T-helper 17 cell (primary cell): ENCODE data around the gene HSP90B1. TPM values are rescaled to one million over a fixed set of nuclear protein-coding genes. Genes with fewer than 3 reads are reported as not detected.

Experiments used
- ATAC-seq: fragments of 150-1000 bp; cut with Tn5 transposase; 2 replicates; pipeline ENCODE4 v1.10.0; 2021; ENCODE audit warnings: mild to moderate bottlenecking, moderate library complexity
- DNase-seq, 3 donors: peaks; one replicate each; pipeline versions ENCODE4 v3.0.0 to v3.0.0-alpha.2; 2020 to 2021
- H3K9me3 ChIP-seq: one replicate; pipeline ENCODE4 v1.7.0; 2013; ENCODE audit warnings: low read length, mild to moderate bottlenecking; ENCODE audit not compliant: control insufficient read depth, poor library complexity, severe bottlenecking
- H3K27ac Mint-ChIP-seq: one replicate; pipeline ENCODE4 v1.8.0; 2022; ENCODE audit warnings: mild to moderate bottlenecking, moderate library complexity, mixed read lengths
- H3K27me3 Mint-ChIP-seq: one replicate; pipeline ENCODE4 v1.8.0; 2022; ENCODE audit warnings: mixed read lengths
- H3K36me3 Mint-ChIP-seq: one replicate; pipeline ENCODE4 v1.8.0; 2022; ENCODE audit warnings: low read depth, mixed read lengths
- H3K4me1 Mint-ChIP-seq: one replicate; pipeline ENCODE4 v1.8.0; 2022; ENCODE audit warnings: mild to moderate bottlenecking, mixed read lengths
- H3K4me3 Mint-ChIP-seq: one replicate; pipeline ENCODE4 v1.8.0; 2022; ENCODE audit warnings: mild to moderate bottlenecking, moderate library complexity, mixed read lengths
- total RNA-seq, 4 donors: library from RNA in 2 of 4; stranded (reverse) in 2 of 4; gene quantifications; one replicate each; pipeline ENCODE4 v1.2.3 and lab custom pipeline; 2022 to 2026

The HSP90B1 gene
- total RNA-seq, 2 donors from 2014 or later: 339 to 429 TPM

DNA sequence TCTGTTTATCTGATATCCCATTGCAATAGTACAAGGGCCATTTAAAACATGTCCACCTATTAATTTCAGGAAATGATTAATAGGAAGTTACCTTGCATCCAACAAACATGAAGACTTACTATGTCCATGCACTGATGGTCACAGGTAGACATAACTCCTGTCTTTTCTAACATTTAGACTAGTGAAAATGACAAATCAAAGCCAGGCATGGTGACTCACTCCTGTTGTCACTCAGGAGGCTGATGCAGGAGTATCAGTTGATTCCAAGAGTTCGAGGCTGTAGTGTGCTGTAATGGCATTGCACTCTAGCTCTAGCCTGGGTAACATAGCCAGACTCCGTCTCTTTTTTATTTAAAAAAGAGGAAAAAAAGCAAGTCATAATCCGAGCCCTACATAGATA lies 14.8 kb downstream of the HSP90B1 start:
- peak overlapping the region; percentile 79 for H3K27ac Mint-ChIP-seq
- no peak overlapping the region for H3K4me3 Mint-ChIP-seq
- peaks cover 20% of the 10 kb centered on the region for H3K36me3 Mint-ChIP-seq
- ATAC-seq (no peak), DNase-seq (no peak)
- H3K9me3 ChIP-seq: no peaks in the 10 kb centered on the region
- H3K4me1 Mint-ChIP-seq: peaks cover 28% of the 10 kb centered on the region
- H3K27me3 Mint-ChIP-seq: no peaks in the 10 kb centered on the region

DNA sequence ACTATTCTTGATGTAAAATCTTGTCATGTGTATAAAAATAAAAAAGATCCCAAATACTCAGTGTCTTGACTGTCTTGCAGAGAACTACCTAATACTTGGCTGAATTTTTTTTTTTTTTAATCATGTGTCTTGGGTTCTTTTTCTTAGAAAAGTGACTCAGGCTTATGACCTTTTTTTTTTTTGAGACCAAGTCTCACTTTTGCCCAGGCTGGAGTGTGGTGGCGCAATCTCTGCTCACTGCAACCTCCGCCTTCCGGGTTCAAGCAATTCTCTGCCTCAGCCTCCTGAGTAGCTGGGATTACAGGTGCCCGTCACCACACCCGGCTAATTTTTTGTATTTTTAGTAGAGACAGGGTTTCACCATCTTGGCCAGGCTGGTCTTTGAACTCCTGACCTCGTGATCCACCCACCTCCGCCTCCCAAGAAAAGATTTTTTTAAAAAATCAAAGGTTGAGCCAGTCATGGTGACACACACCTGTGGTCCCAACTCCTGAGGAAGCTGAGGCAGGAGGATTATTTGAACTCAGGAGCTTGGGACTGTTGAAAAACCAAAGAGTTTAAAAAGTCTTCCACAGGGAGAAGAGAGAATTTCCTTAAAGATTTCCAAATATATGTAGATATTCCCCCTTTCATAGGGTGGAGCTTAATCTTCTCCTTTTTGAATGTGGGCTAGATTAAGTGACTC lies 17.8 kb downstream of the HSP90B1 start:
- DNase-seq (no peak), ATAC-seq (no peak)
- H3K36me3 Mint-ChIP-seq: peaks cover 13% of the 10 kb centered on the region
- no peaks in the 10 kb centered on the region for H3K9me3 ChIP-seq
- peak overlapping the region; percentile 25 for H3K4me3 Mint-ChIP-seq
- H3K27me3 Mint-ChIP-seq: no peaks in the 10 kb centered on the region
- H3K4me1 Mint-ChIP-seq: peaks cover 24% of the 10 kb centered on the region
- H3K27ac Mint-ChIP-seq: peak overlapping the region; percentile 90

DNA sequence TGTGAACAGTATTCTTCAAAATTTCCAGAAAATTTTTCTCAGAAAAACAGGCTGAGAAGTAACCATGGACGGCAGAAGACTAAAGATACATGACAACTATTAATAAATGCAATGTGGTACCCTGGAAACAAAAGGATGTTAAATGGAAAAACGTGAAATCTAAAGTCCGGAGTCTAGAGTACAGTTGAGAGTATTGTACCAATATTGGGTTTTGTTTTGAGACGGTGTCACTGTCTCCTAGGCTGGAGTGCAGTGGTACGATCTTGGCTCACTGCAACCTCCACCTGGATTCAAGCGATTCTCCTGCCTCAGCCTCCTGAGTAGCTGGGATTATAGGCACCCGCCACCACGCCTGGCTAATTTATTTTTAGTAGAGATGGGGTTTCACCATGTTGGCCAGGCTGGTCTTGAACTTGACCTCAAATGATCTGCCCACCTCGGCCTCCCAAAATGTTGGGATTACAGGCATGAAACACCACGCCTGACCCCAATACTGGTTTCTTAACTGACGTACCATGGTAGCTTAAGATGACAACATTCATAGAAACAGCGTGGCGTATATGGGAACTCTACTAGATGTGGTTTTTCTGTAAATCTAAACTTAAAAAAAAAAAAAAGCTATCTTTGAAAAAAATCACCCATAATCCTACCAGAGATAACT lies 18.7 kb downstream of the HSP90B1 start:
- peak overlapping the region; percentile 90 for H3K27ac Mint-ChIP-seq

DNA sequence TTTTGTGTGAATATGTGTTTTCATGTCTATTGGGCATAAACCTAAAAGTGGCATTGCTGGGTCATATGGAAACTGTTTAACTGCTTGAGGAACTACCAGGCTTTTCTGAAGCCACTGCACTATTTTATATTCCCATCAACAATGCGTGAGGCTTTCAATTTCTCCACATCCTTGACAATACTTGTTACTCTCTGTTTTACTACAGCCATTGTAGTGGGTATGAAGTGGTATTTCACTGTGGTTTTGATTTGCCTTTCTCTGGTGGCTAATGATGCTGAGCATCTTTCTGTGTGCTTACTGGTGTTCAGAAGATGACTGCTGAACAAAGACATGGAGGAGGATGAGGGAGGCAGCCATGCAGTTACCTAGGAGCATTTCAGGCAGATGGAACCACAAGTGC lies 22.3 kb downstream of the HSP90B1 start:
- no peaks in the 10 kb centered on the region for H3K27me3 Mint-ChIP-seq
- no peaks in the 10 kb centered on the region for H3K9me3 ChIP-seq
- peak overlapping the region; percentile 39 for H3K4me3 Mint-ChIP-seq
- no peak for ATAC-seq
- no peak for DNase-seq
- peaks cover 12% of the 10 kb centered on the region for H3K36me3 Mint-ChIP-seq
- H3K27ac Mint-ChIP-seq: peak overlapping the region; percentile 93
- H3K4me1 Mint-ChIP-seq: peaks cover 42% of the 10 kb centered on the region

More for the DNA sequence above, 18.7 kb downstream of the HSP90B1 start:
- peaks cover 12% of the 10 kb centered on the region for H3K36me3 Mint-ChIP-seq
- no peaks in the 10 kb centered on the region for H3K27me3 Mint-ChIP-seq
- H3K4me1 Mint-ChIP-seq: peaks cover 22% of the 10 kb centered on the region
- H3K4me3 Mint-ChIP-seq: peak overlapping the region; percentile 25
- ATAC-seq (peak; percentile 81), DNase-seq (no peak)
- H3K9me3 ChIP-seq: no peaks in the 10 kb centered on the region

DNA sequence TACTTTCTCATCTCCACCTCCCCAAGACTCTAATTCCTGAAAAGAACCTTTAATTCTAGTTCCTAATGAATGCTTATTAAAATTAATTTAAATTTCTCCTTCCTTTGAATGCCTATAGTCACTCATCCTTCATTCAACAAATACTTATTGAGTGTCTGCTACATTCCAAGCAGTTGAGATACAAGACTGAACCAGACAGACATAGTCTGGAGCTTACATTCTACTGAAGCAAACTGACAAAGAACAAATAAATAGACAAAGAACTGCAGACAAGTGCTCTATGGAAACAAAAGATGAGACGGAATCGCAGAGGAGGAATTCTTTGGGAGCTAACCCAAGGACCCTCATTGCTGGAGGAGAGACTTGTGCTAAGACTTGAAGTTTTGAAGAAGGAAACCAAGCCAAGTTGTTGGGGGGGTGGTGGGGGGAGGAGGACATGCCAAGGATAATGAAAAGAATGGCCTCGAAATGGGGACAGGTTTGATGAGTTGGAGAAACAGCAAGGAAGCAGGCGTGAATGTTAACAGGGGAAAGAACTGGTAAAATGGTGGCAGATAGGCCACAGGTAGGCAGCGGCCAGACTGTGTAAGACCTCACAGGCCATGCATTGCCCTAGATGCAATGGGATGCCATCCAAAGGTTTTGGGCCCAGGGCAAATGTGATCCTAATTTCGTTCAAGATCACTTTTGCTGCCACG lies 25.8 kb downstream of the HSP90B1 start:
- DNase-seq (no peak), ATAC-seq (no peak)
- Mint-ChIP-seq H3K27ac (peak overlapping the region; percentile 97), H3K27me3 (no peaks in the 10 kb centered on the region), H3K4me3 (peak overlapping the region; percentile 98), H3K4me1 (peaks cover 36% of the 10 kb centered on the region), H3K36me3 (peaks cover 9% of the 10 kb centered on the region)
- no peaks in the 10 kb centered on the region for H3K9me3 ChIP-seq

DNA sequence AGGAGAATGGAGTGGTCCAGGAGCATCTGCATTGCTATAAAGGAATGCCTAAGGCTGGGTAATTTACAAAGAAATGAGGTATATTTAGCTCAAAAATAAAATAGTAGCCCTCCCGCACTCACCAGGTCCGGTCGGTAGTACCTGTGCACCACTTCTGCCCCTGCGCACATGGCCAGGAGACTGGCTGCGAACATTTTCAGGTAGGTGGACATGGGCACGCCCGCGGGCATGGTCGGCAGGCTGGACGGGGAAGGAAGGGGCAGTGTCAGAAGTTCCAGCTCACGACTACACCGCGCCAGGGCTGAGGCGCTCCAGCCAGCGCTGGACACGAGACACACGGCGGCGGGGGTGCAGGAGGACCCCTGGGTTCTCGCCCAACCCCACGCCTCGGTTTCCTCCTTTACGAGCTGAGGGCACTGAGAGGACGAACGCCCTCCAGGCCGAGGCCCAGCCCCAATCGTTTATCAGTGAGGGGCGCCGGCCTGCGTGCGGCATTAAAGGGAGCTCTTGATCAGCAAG lies 26.4 kb downstream of the HSP90B1 start:
- H3K9me3 ChIP-seq: no peaks in the 10 kb centered on the region
- ATAC-seq (peak; percentile 2), DNase-seq (no peak)
- Mint-ChIP-seq H3K27ac (peak overlapping the region; percentile 97), H3K27me3 (no peaks in the 10 kb centered on the region), H3K4me1 (peaks cover 36% of the 10 kb centered on the region), H3K4me3 (peak overlapping the region; percentile 98), H3K36me3 (peaks cover 9% of the 10 kb centered on the region)

DNA sequence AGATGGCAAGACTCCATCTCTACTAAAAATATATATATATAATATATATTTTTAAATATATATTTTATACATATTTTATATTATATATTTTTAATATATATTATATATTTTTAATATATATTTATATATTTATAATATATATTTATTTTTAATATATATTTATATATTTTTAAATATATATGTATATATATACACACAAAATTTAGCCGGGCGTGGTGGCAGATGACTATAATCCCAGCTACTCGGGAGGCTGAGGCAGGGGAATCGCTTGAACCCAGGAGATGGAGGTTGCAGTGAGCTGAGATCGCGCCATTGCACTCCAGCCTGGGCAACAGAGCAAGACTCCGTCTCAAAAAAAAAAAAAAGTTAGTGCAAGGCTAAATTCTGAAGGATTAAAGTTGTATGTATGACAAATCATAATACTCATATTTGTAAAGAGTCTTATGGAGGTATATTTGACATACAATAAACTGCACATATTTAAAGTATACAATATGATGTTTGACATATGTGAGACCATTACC lies 27.7 kb downstream of the HSP90B1 start:
- H3K27ac Mint-ChIP-seq: peak overlapping the region; percentile 97
- H3K36me3 Mint-ChIP-seq: peaks cover 5% of the 10 kb centered on the region
- H3K4me1 Mint-ChIP-seq: peaks cover 32% of the 10 kb centered on the region
- H3K9me3 ChIP-seq: no peaks in the 10 kb centered on the region
- no peak for DNase-seq
- H3K4me3 Mint-ChIP-seq: peak overlapping the region; percentile 98
- ATAC-seq: no peak
- H3K27me3 Mint-ChIP-seq: no peaks in the 10 kb centered on the region

DNA sequence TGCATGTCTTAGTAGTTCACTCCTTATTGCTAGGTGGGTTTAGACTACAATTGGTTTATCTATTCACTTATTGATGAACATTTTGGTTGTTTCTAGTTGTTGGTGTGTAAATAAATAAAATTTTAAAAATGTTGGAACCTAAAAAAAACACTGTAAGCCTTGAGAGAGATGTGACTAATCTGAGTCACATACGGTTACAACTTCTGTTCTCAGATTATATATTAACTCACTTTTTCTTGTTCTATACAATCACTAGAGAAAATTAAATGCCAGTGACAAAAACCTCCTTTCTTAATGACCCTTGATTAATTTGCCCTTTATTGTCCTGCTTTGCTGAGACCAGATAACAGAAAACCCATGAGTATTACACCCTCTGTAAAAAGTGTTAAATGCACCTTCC lies 28.4 kb downstream of the HSP90B1 start:
- Mint-ChIP-seq H3K27ac (no peak overlapping the region), H3K4me1 (peaks cover 30% of the 10 kb centered on the region)

DNA sequence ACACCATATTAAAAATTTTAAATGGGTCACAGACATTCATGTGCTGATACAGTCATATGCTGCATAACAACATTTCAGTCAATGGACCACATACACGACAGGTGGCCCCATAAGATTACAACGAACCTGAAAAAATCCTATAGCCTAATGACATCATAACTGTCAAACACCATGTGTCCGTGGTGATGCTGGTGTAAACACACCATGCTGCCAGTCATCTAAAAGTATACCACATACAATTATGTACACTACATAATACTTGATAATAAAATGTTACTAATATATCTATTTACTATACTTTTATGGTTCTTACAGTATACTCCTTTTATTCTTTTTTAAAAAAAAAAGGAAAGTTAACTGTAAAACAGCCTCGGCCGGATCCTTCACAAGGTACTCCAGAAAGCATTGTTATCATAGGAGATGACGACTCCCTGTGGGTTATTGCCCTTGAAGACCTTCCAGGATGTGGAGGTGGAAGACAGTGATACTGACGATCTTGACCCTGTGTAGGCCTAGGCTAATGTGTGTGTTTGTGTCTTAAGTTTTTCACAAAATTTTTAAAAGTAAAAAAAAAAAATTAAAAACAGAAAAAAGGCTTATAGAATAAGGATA lies 30.5 kb downstream of the HSP90B1 start:
- H3K4me1 Mint-ChIP-seq: peaks cover 27% of the 10 kb centered on the region
- DNase-seq (no peak), ATAC-seq (no peak)
- H3K36me3 Mint-ChIP-seq: peaks cover 6% of the 10 kb centered on the region
- H3K4me3 Mint-ChIP-seq: no peak overlapping the region
- H3K27me3 Mint-ChIP-seq: no peaks in the 10 kb centered on the region
- no peaks in the 10 kb centered on the region for H3K9me3 ChIP-seq
- H3K27ac Mint-ChIP-seq: peak overlapping the region; percentile 60

More for the DNA sequence above, 28.4 kb downstream of the HSP90B1 start:
- no peak for ATAC-seq
- H3K9me3 ChIP-seq: no peaks in the 10 kb centered on the region
- no peaks in the 10 kb centered on the region for H3K27me3 Mint-ChIP-seq
- no peak for DNase-seq
- no peak overlapping the region for H3K4me3 Mint-ChIP-seq
- peaks cover 4% of the 10 kb centered on the region for H3K36me3 Mint-ChIP-seq

DNA sequence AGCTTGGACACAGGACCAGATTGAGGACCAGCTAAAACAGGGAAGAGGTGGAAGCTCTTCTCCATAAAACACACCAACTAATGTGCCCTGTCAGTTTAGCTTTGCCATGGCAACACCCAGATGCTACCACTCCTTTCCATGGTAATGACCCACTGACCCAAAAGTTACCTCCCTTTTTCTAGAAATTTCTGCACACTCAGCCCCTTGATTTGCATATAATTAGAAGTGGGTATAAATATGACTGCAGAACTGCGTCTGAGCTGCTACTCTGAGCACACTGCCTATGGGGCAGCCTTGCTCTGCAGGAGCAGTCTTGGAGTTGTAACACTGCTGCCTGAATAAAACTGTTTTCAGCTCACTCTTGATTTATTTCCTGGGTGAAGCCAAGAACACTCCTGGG lies 32.3 kb downstream of the HSP90B1 start:
- H3K9me3 ChIP-seq: no peaks in the 10 kb centered on the region
- no peak overlapping the region for H3K27ac Mint-ChIP-seq
- H3K27me3 Mint-ChIP-seq: no peaks in the 10 kb centered on the region
- ATAC-seq (no peak), DNase-seq (no peak)
- H3K4me1 Mint-ChIP-seq: peaks cover 25% of the 10 kb centered on the region
- peaks cover 4% of the 10 kb centered on the region for H3K36me3 Mint-ChIP-seq
- no peak overlapping the region for H3K4me3 Mint-ChIP-seq

DNA sequence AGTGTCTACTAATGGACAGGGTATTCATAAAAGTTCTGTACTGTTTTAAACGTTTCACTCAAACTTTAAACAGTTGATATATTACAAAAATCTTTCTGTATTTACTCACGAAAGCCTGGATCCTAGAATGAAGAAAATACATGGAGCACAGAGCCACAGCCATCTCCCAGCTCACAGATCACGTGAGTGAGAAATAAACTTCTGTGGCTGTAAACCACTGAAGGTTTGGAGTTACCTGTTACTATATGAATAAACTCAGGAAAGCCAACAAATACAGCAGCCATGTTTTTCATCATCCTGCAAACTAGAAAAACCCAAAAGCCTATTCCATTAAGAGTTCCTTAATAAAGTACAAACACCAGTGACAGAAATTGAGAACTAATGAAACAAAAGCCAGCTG lies 34.6 kb downstream of the HSP90B1 start:
- no peaks in the 10 kb centered on the region for H3K27me3 Mint-ChIP-seq
- H3K4me3 Mint-ChIP-seq: peak overlapping the region; percentile 96
- H3K36me3 Mint-ChIP-seq: peaks cover 4% of the 10 kb centered on the region
- H3K4me1 Mint-ChIP-seq: peaks cover 38% of the 10 kb centered on the region
- no peaks in the 10 kb centered on the region for H3K9me3 ChIP-seq
- no peak for DNase-seq
- no peak for ATAC-seq
- peak overlapping the region; percentile 99 for H3K27ac Mint-ChIP-seq

DNA sequence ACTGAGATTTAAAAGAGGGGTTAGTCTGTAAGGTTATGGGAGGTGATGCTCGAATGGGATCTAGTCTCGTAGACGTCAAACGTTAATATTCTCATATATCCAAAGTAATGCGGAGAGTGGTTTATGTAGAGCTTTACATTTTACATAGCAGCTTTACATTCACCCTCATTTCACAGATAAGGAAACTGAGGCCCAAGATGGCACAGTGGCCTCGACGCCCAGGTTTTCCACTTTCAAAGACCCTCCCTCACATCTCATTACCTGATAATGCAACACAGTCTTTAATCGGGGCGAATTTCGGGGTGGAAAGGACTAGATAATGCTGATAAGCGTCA lies 35.0 kb downstream of the HSP90B1 start:
- Mint-ChIP-seq H3K36me3 (peaks cover 4% of the 10 kb centered on the region), H3K27me3 (no peaks in the 10 kb centered on the region), H3K4me3 (peak overlapping the region; percentile 96), H3K27ac (peak overlapping the region; percentile 99), H3K4me1 (peaks cover 39% of the 10 kb centered on the region)
- ATAC-seq (no peak), DNase-seq (no peak)
- H3K9me3 ChIP-seq: no peaks in the 10 kb centered on the region
